Activated T-helper 2 cell treated with anti-CD3 and anti-CD28 coated beads, Interferon-gamma antibody, Interleukin-2, Interleukin-4, amounts not matched to agents 10 μg/mL and 5 μg/mL and 100 μg/mL, durations not matched to agents 14 hours and 24 hours and 36 hours (primary cell): ENCODE measurements around the gene NR2F6. TPM values are rescaled to one million over a fixed set of nuclear protein-coding genes. Genes with fewer than 3 reads are reported as not detected.

Experiments used
- DNase-seq: peaks from one replicate; pipeline ENCODE4 v3.0.0; 2021; ENCODE audit warnings: low spot score
- H3K27ac Mint-ChIP-seq: one replicate; pipeline ENCODE4 v1.8.0; 2021; ENCODE audit warnings: mixed read lengths
- H3K27me3 Mint-ChIP-seq: one replicate; pipeline ENCODE4 v1.8.0; 2021; ENCODE audit warnings: low read depth, mixed read lengths
- H3K36me3 Mint-ChIP-seq: one replicate; pipeline ENCODE4 v1.8.0; 2021; ENCODE audit warnings: low read depth, mixed read lengths
- H3K4me1 Mint-ChIP-seq: one replicate; pipeline ENCODE4 v1.8.0; 2021; ENCODE audit warnings: low read depth, mixed read lengths
- H3K4me3 Mint-ChIP-seq: one replicate; pipeline ENCODE4 v1.8.0; 2021; ENCODE audit warnings: low read depth, mild to moderate bottlenecking, moderate library complexity, mixed read lengths
- H3K9me3 Mint-ChIP-seq: one replicate; pipeline ENCODE4 v1.8.0; 2021; ENCODE audit warnings: mixed read lengths
- intact Hi-C: fragments of 100-400 bp; cut with micrococcal nuclease; formaldehyde crosslinking; loops from one replicate; pipeline ENCODE4 v1.15.1; 2023
- total RNA-seq: library from RNA; stranded (reverse); gene quantifications from 2 replicates; pipeline ENCODE4 v1.2.3, GENCODE V29; 2022

Gene NR2F6
- total RNA-seq, 1 donor from 2014 or later: 13.2 TPM

DNA sequence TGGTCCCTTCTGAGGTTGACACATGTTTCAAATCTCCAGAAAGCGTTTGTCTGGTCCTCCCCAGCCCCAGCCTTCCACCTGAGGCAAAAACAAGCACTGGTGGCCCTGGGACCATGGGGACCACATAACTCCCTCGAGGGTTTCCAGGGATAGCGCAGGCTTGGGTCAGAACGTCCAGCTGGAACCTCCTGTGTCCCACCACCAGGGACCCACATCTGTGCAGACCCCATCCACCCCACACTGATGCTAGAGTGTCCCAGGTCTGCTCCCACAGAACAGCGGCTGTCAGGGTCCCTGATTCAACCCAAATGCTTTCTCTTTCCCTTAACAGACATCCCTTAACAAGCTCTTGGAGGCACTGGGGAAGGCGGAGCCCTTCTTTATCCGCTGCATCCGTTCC is 60.1 kb downstream of the NR2F6 start:
- peaks cover 16% of the 10 kb centered on the region for H3K4me1 Mint-ChIP-seq
- peaks cover 65% of the 10 kb centered on the region for H3K36me3 Mint-ChIP-seq
- H3K9me3 Mint-ChIP-seq: no peaks in the 10 kb centered on the region
- no peak overlapping the region for H3K4me3 Mint-ChIP-seq
- no peak for DNase-seq
- no peak overlapping the region for H3K27ac Mint-ChIP-seq
- intact Hi-C loops: no loop called here
- H3K27me3 Mint-ChIP-seq: no peaks in the 10 kb centered on the region

GRCh38 chr19:17184371-17184841 is 61.3 kb downstream of the NR2F6 start:
- intact Hi-C loops: loop anchor here (5.0 kb wide), 1 partner anchor 117 kb away; no protein-coding TSS in a partner anchor

GRCh38 chr19:17183858-17184321 is 61.8 kb downstream of the NR2F6 start:
- H3K9me3 Mint-ChIP-seq: no peaks in the 10 kb centered on the region
- peaks cover 16% of the 10 kb centered on the region for H3K4me1 Mint-ChIP-seq

More at GRCh38 chr19:17184371-17184841, 61.3 kb downstream of the NR2F6 start:
- no peaks in the 10 kb centered on the region for H3K9me3 Mint-ChIP-seq
- DNase-seq: peak; percentile 22
- peak overlapping the region; percentile 91 for H3K27ac Mint-ChIP-seq
- peaks cover 16% of the 10 kb centered on the region for H3K4me1 Mint-ChIP-seq
- H3K36me3 Mint-ChIP-seq: peaks cover 60% of the 10 kb centered on the region
- peak overlapping the region; percentile 77 for H3K4me3 Mint-ChIP-seq
- no peaks in the 10 kb centered on the region for H3K27me3 Mint-ChIP-seq

GRCh38 chr19:17183271-17183761 is 62.4 kb downstream of the NR2F6 start:
- Mint-ChIP-seq H3K27ac (peak overlapping the region; percentile 91), H3K4me1 (peaks cover 16% of the 10 kb centered on the region), H3K36me3 (peaks cover 57% of the 10 kb centered on the region), H3K27me3 (no peaks in the 10 kb centered on the region), H3K4me3 (peak overlapping the region; percentile 77), H3K9me3 (no peaks in the 10 kb centered on the region)
- DNase-seq: no peak
- intact Hi-C loops: loop anchor here (1.0 to 5.0 kb wide), 2 partner anchors 51 to 116 kb away; no protein-coding TSS in a partner anchor

More at GRCh38 chr19:17183858-17184321, 61.8 kb downstream of the NR2F6 start:
- DNase-seq: no peak
- intact Hi-C loops: loop anchor here (1.0 to 5.0 kb wide), 2 partner anchors 50 to 117 kb away; no protein-coding TSS in a partner anchor
- Mint-ChIP-seq H3K27me3 (no peaks in the 10 kb centered on the region), H3K4me3 (peak overlapping the region; percentile 77), H3K27ac (peak overlapping the region; percentile 91), H3K36me3 (peaks cover 56% of the 10 kb centered on the region)

Other genes with a start within 250 kb of the NR2F6 start
- 0.27 and 0.44 TPM in 2 replicates for gene CPAMD8, start 219.1 kb downstream of the NR2F6 start, total RNA-seq
- gene HAUS8, start 170.5 kb downstream of the NR2F6 start, total RNA-seq: 27.8 and 28.8 TPM in 2 replicates
- 143 TPM in 2 replicates for gene MYO9B, start 170.1 kb downstream of the NR2F6 start, total RNA-seq
- gene USE1, start 30.6 kb downstream of the NR2F6 start, total RNA-seq: 26.4 and 27.2 TPM in 2 replicates
- 20.7 and 22.0 TPM in 2 replicates for gene OCEL1, start 19.7 kb downstream of the NR2F6 start, total RNA-seq
- 0.07 TPM in 1 of 2 replicates, not detected in the other for gene USHBP1, start 18.8 kb upstream of the NR2F6 start, total RNA-seq
- 122 and 123 TPM in 2 replicates for gene BABAM1, start 21.5 kb upstream of the NR2F6 start, total RNA-seq
- gene ANKLE1, start 36.0 kb upstream of the NR2F6 start, total RNA-seq: 19.8 and 20.4 TPM in 2 replicates
- gene ABHD8, start 57.5 kb upstream of the NR2F6 start, total RNA-seq: 9.9 and 10.9 TPM in 2 replicates
- gene MRPL34, start 60.0 kb upstream of the NR2F6 start, total RNA-seq: 92.0 and 95.7 TPM in 2 replicates
- 37.1 and 39.2 TPM in 2 replicates for gene DDA1, start 63.6 kb upstream of the NR2F6 start, total RNA-seq
- 9.2 and 9.4 TPM in 2 replicates for gene ANO8, start 88.9 kb upstream of the NR2F6 start, total RNA-seq
- gene GTPBP3, start 91.6 kb upstream of the NR2F6 start, total RNA-seq: 62.5 and 66.5 TPM in 2 replicates
- gene PLVAP, start 131.4 kb upstream of the NR2F6 start, total RNA-seq: not detected in 2 replicates
- gene CCDC194, start 148.3 kb upstream of the NR2F6 start, total RNA-seq: 1.5 and 2.4 TPM in 2 replicates
- gene BST2, start 159.7 kb upstream of the NR2F6 start, total RNA-seq: 129 and 133 TPM in 2 replicates
- gene MVB12A, start 174.1 kb upstream of the NR2F6 start, total RNA-seq: 41.1 and 43.2 TPM in 2 replicates
- gene TMEM221, start 202.7 kb upstream of the NR2F6 start, total RNA-seq: not detected in 2 replicates
- not detected in 2 replicates for gene NXNL1, start 215.0 kb upstream of the NR2F6 start, total RNA-seq
- 3.1 and 3.5 TPM in 2 replicates for gene SLC27A1, start 224.6 kb upstream of the NR2F6 start, total RNA-seq